Endothelial cell of umbilical vein (primary cell): ENCODE data around the gene AOC2. TPM values are rescaled to one million over a fixed set of nuclear protein-coding genes. Genes with fewer than 3 reads are reported as not detected.

Experiments
- BruUV-seq: library from RNA; stranded (reverse); fragments of 400-500 nt; replicated peaks from 2 replicates; lab custom pipeline; 2021; lab: Mats Ljungman, UMichigan
- CTCF ChIA-PET: fragments of 300-600, 350-600 bp; sonication (Branson Sonifier 250); formaldehyde crosslinking; loops from one replicate; lab custom pipeline; 2021; ENCODE audit warnings: antibody characterized with exemption, inconsistent platforms; lab: Charles Lee
- POLR2A ChIA-PET: fragments of 300-600, 350-600 bp; sonication (Branson Sonifier 250); formaldehyde crosslinking; loops from one replicate; lab custom pipeline; 2021; ENCODE audit warnings: antibody characterized with exemption, inconsistent platforms; lab: Charles Lee
- DNase-seq: peaks from one replicate; pipeline ENCODE4 v3.0.0-alpha.2; 2011; ENCODE audit warnings: low read depth, low spot score
- FAIRE-seq: peaks from 2 replicates; lab custom pipeline; 2011; peaks lifted over from hg19 to GRCh38; lab: Jason Lieb, UNC
- H2AFZ ChIP-seq: 2 replicates; pipeline ENCODE4 v1.6.0; 2012; ENCODE audit warnings: low read depth, low read length, control low read depth, inconsistent platforms
- H3K27ac ChIP-seq: 2 replicates; pipeline ENCODE4 v1.5.1; 2011; ENCODE audit warnings: low read depth, mild to moderate bottlenecking, control low read depth, low read length, moderate library complexity; ENCODE audit not compliant: insufficient read depth
- H3K27me3 ChIP-seq, 2 experiments: 2 replicates each; pipeline versions ENCODE4 v1.6.0 to v1.6.1; 2011; ENCODE audit warnings: low read length in 2 of 2, mixed read lengths in 1 of 2; ENCODE audit not compliant: control insufficient read depth in 2 of 2, insufficient read depth in 2 of 2
- H3K36me3 ChIP-seq, 2 experiments: 2 replicates in 1 of 2; 3 replicates in 1 of 2; pipeline ENCODE4 v1.5.1; 2011; ENCODE audit warnings: low read length in 2 of 2, mild to moderate bottlenecking in 1 of 2, moderate library complexity in 1 of 2; ENCODE audit not compliant: control insufficient read depth in 2 of 2, insufficient read depth in 2 of 2; ENCODE audit errors: extremely low read depth in 1 of 2
- H3K4me1 ChIP-seq: 3 replicates; pipeline ENCODE4 v1.5.1; 2011; ENCODE audit warnings: mild to moderate bottlenecking, low read length; ENCODE audit not compliant: control insufficient read depth, insufficient read depth; ENCODE audit errors: extremely low read depth
- H3K4me2 ChIP-seq: 2 replicates; pipeline ENCODE4 v1.6.1; 2011; ENCODE audit warnings: low read length, control low read depth, mixed read lengths; ENCODE audit not compliant: insufficient read depth
- H3K4me3 ChIP-seq, 3 experiments: fragments of 200-600 bp in 1 of 3; sonication (generic), shearing (Covaris generic) in 1 of 3; replicated peaks in 1 of 3; 2 replicates each; pipeline ENCODE4 v1.5.1; 2011 to 2016; ENCODE audit warnings: control low read depth in 3 of 3, low read length in 3 of 3, mild to moderate bottlenecking in 2 of 3, inconsistent platforms in 1 of 3, low read depth in 1 of 3, moderate library complexity in 1 of 3; ENCODE audit not compliant: insufficient read depth in 1 of 3
- H3K79me2 ChIP-seq: 2 replicates; pipeline ENCODE4 v1.6.0; 2012; ENCODE audit warnings: low read length, inconsistent platforms; ENCODE audit not compliant: control insufficient read depth, insufficient read depth
- H3K9ac ChIP-seq: replicated peaks from 2 replicates; pipeline ENCODE3; 2011; ENCODE audit warnings: low read length, control low read depth; ENCODE audit not compliant: insufficient read depth; ENCODE audit errors: extremely low read depth
- H3K9me1 ChIP-seq: replicated peaks from 3 replicates; pipeline ENCODE4 v1.6.0; 2011; ENCODE audit warnings: mild to moderate bottlenecking, low read length; ENCODE audit not compliant: control insufficient read depth, insufficient read depth; ENCODE audit errors: extremely low read depth
- H3K9me3 ChIP-seq: replicated peaks from 2 replicates; pipeline ENCODE4 v1.5.1; 2012; ENCODE audit warnings: low read length, inconsistent platforms; ENCODE audit not compliant: control insufficient read depth, insufficient read depth
- H4K20me1 ChIP-seq: replicated peaks from 2 replicates; pipeline ENCODE3; 2011; ENCODE audit warnings: mild to moderate bottlenecking, low read length; ENCODE audit not compliant: control insufficient read depth, insufficient read depth; ENCODE audit errors: extremely low read depth
- EZH2 ChIP-seq: IDR thresholded peaks from 2 replicates; pipeline ENCODE4 v1.6.1; 2012; ENCODE audit warnings: borderline replicate concordance, low read depth, mild to moderate bottlenecking, moderate library complexity, low read length, inconsistent platforms; ENCODE audit not compliant: severe bottlenecking
- FOS ChIP-seq: IDR thresholded peaks from 2 replicates; pipeline ENCODE4 v1.6.1; 2011; ENCODE audit warnings: mild to moderate bottlenecking, low read length, moderate library complexity, borderline replicate concordance; ENCODE audit not compliant: insufficient read depth
- GATA2 ChIP-seq: IDR thresholded peaks from 2 replicates; pipeline ENCODE4 v1.7.0; 2011; ENCODE audit warnings: low read depth, mild to moderate bottlenecking, moderate library complexity, mixed read lengths, low read length; ENCODE audit not compliant: insufficient read length, insufficient read depth
- JUN ChIP-seq: IDR thresholded peaks from 2 replicates; pipeline ENCODE4 v1.6.1; 2011; ENCODE audit warnings: borderline replicate concordance, low read depth; ENCODE audit not compliant: insufficient read length, insufficient read depth
- MYC ChIP-seq: IDR thresholded peaks from one replicate; pipeline ENCODE4 v1.6.1; 2011; ENCODE audit warnings: mild to moderate bottlenecking, low read depth, low read length
- POLR2A ChIP-seq: IDR thresholded peaks from 2 replicates; pipeline ENCODE4 v1.6.1; 2012; ENCODE audit warnings: low read depth, mild to moderate bottlenecking, control low read depth, low read length
- POLR2AphosphoS5 ChIP-seq: IDR thresholded peaks from 2 replicates; pipeline ENCODE4 v1.6.1; 2012; ENCODE audit warnings: low read depth, mild to moderate bottlenecking, control low read depth, low read length, moderate library complexity; ENCODE audit not compliant: insufficient read depth
- dilution Hi-C: fragments of 300-500 bp; cut with MboI; formaldehyde crosslinking; loops from one replicate; pipeline ENCODE4 v1.15.0; 2019; ENCODE audit warnings: low sequenced_read_pairs; ENCODE audit not compliant: extremely low pct_ligation_motif_present
- intact Hi-C: fragments of 100-400 bp; cut with micrococcal nuclease; formaldehyde crosslinking; loops from one replicate; pipeline ENCODE4 v1.10.0; 2022
- polyA plus RNA-seq, 4 experiments: library from polyadenylated mRNA; depleted of rRNA in 3 of 4; stranded (reverse) in 3 of 4; unstranded in 1 of 4; fragments of >200 nt; gene quantifications; 2 replicates each; pipeline versions ENCODE4 v1.2.1 to v1.2.3, GENCODE V29; 2011 to 2012; ENCODE audit warnings: missing spikeins in 1 of 4
- total RNA-seq: library from RNA; stranded (reverse); gene quantifications from 2 replicates; pipeline ENCODE4 v1.2.3, GENCODE V29; 2021
- TF ChIP-seq, protein P1 (sequence below), 2 donors: IDR thresholded peaks; 1 replicate in 1 of 2; 2 replicates in 1 of 2; pipeline ENCODE4 v1.5.1; 2011; ENCODE audit warnings: low read length in 2 of 2, mild to moderate bottlenecking in 2 of 2, moderate library complexity in 2 of 2, control low read depth in 1 of 2, inconsistent platforms in 1 of 2, low read depth in 1 of 2; ENCODE audit not compliant: insufficient read depth in 1 of 2; ENCODE audit errors: extremely low read depth in 1 of 2
- TF ChIP-seq, protein P2 (sequence below): IDR thresholded peaks from 2 replicates; pipeline ENCODE4 v1.6.1; 2011; ENCODE audit not compliant: insufficient read depth, insufficient read length

AOC2 gene
- total and polyA plus RNA-seq, 2 donors (not counting 3 experiments of a cell fraction or from before 2014, with no cell fraction given) = 0.62 to 1.9 TPM

DNA sequence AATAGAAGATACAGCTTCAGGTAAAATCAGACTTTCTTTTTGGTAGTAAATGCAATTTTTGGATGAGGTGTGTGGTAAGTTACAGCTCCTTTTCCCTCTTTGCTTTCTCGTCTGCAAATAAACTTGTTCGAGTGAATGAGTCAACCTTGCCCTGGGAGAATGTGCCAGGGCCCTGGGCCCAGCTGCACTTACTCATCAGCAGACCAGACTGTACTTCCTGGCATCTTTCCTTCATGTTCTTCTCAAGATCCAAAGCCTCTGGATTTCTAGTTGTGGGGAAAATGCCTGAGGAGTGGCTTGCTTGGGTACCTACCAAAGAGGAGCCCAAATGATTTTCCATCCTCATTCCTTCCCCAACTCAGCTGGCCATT is 50.8 kb downstream of the AOC2 start:
- H3K4me3 ChIP-seq = no peak overlapping the region
- CTCF ChIA-PET = interaction anchor here (0.8 to 1.3 kb wide), 2 partner anchors 9 to 25 kb away, joined by 4 read pairs; no protein-coding TSS in a partner anchor
- peak overlapping the region; percentile 66 for H3K4me2 ChIP-seq
- TF ChIP-seq POLR2AphosphoS5 = peak; percentile 71
- peak; percentile 91 for TF ChIP-seq FOS
- peak; percentile 69 for TF ChIP-seq JUN
- TF ChIP-seq GATA2 = no peak
- peak overlapping the region; percentile 81 for H3K27ac ChIP-seq
- dilution Hi-C loops = no loop called here
- BruUV-seq = no TSS peak
- H3K79me2 ChIP-seq = no peaks in the 10 kb centered on the region
- intact Hi-C loops = loop anchor here (2.0 kb wide), 2 partner anchors 22 to 34 kb away; no protein-coding TSS in a partner anchor
- FAIRE-seq = peak; percentile 97
- H3K4me1 ChIP-seq = peaks cover 25% of the 10 kb centered on the region
- no peaks in the 10 kb centered on the region for H3K27me3 ChIP-seq
- POLR2A ChIA-PET = no interaction called here
- H2AFZ ChIP-seq = peak overlapping the region; percentile 70
- no peaks in the 10 kb centered on the region for H4K20me1 ChIP-seq
- no peaks in the 10 kb centered on the region for H3K9me3 ChIP-seq
- H3K9ac ChIP-seq = peak overlapping the region; percentile 49
- no peaks in the 10 kb centered on the region for H3K36me3 ChIP-seq
- DNase-seq = peak; percentile 88
- H3K9me1 ChIP-seq = no peaks in the 10 kb centered on the region

DNA sequence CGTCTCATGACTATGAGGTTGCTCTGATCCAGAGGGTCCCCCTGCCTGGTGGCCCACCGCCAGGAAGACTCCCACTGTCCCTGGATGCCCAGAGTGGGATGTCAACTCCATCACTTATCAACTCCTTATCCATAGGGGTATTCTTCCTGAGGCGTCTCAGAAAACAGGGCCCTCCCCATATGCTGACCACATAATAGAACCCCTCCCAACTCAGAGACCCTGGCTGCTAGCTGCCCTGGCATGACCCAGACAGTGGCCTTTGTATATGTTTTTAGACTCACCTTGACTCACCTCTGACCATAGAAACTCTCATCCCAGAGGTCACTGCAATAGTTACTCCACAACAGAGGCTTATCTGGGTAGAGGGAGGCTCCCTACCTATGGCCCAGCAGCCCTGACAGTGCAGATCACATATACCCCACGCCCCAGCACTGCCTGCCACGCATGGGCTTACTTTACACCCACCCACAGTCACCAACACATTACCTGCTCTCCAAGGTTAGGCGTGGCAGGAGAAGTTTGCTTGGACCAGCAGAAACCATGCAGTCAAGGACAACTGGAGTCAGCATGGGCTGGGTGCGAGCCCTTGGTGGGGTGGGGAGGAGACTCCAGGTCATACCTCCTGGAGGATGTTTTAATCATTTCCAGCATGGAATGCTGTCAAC is 53.9 kb downstream of the AOC2 start:
- no peak for FAIRE-seq

More for the DNA sequence above, 53.9 kb downstream of the AOC2 start:
- no peak for DNase-seq
- no peaks in the 10 kb centered on the region for H3K9me3 ChIP-seq
- H4K20me1 ChIP-seq = no peaks in the 10 kb centered on the region
- H3K4me3 ChIP-seq = no peak overlapping the region
- H2AFZ ChIP-seq = no peak overlapping the region
- peaks cover 5 to 6% of the 10 kb centered on the region in 2 experiments for H3K27me3 ChIP-seq
- peaks cover 21% of the 10 kb centered on the region for H3K4me1 ChIP-seq
- H3K9ac ChIP-seq = no peak overlapping the region
- intact Hi-C loops = no loop called here
- no peaks in the 10 kb centered on the region for H3K79me2 ChIP-seq
- H3K9me1 ChIP-seq = no peaks in the 10 kb centered on the region
- POLR2A ChIA-PET = no interaction called here
- dilution Hi-C loops = no loop called here
- no peaks in the 10 kb centered on the region for H3K36me3 ChIP-seq
- TF ChIP-seq, protein P1, sequence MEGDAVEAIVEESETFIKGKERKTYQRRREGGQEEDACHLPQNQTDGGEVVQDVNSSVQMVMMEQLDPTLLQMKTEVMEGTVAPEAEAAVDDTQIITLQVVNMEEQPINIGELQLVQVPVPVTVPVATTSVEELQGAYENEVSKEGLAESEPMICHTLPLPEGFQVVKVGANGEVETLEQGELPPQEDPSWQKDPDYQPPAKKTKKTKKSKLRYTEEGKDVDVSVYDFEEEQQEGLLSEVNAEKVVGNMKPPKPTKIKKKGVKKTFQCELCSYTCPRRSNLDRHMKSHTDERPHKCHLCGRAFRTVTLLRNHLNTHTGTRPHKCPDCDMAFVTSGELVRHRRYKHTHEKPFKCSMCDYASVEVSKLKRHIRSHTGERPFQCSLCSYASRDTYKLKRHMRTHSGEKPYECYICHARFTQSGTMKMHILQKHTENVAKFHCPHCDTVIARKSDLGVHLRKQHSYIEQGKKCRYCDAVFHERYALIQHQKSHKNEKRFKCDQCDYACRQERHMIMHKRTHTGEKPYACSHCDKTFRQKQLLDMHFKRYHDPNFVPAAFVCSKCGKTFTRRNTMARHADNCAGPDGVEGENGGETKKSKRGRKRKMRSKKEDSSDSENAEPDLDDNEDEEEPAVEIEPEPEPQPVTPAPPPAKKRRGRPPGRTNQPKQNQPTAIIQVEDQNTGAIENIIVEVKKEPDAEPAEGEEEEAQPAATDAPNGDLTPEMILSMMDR (IDR thresholded peaks at IDR 0.05; ENCODE audit: extremely low read depth in 1 of 2, insufficient read depth in 1 of 2, low read depth in 1 of 2, low read length in 2 of 2) = no peak
- no peak for TF ChIP-seq GATA2
- TF ChIP-seq EZH2 = no peak
- no peak for TF ChIP-seq POLR2A
- TF ChIP-seq POLR2AphosphoS5 = no peak
- TF ChIP-seq MYC = no peak
- TF ChIP-seq, protein P2, sequence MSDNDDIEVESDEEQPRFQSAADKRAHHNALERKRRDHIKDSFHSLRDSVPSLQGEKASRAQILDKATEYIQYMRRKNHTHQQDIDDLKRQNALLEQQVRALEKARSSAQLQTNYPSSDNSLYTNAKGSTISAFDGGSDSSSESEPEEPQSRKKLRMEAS = no peak
- TF ChIP-seq JUN = no peak
- CTCF ChIA-PET = no interaction called here
- H3K4me2 ChIP-seq = no peak overlapping the region
- no peak overlapping the region for H3K27ac ChIP-seq
- no TSS peak for BruUV-seq
